Measurements from ENCODE around the gene LTBP3. TPM values are rescaled to one million over a fixed set of nuclear protein-coding genes. Genes with fewer than 3 reads are reported as not detected.

LTBP3 gene
- total RNA-seq, 8 experiments from 2014 or later = 1.5 to 69.9 (median 25.5) TPM

- WGBS, 10 experiments = 6 to 83% (median 74%) methylated on average over 1 to 11 of the region's 12 CpGs
- Histone ChIP-seq H3K4me3 (no peak overlapping the region), H3K27ac (peak overlapping the region; percentile 74 to 82), H3K4me1 (replicated peaks in 1 of 2) (peaks cover 69 to 72% of the 10 kb centered on the region in 2 donors)
- in situ Hi-C loops (cut with MboI; ENCODE audit: low pct_unique_long_range_greater_than_20kb in 2 of 9, low sequenced_read_pairs in 9 of 9, unreplicated experiment in 9 of 9) = no loop called here
- peak in 3 of 8 experiments; percentile 7 to 29 (median 18) for ATAC-seq (replicated peaks in 6 of 8)
Measured at GRCh38 chr11:65493367-65494176, 64.6 kb downstream of the LTBP3 start.

DNA sequence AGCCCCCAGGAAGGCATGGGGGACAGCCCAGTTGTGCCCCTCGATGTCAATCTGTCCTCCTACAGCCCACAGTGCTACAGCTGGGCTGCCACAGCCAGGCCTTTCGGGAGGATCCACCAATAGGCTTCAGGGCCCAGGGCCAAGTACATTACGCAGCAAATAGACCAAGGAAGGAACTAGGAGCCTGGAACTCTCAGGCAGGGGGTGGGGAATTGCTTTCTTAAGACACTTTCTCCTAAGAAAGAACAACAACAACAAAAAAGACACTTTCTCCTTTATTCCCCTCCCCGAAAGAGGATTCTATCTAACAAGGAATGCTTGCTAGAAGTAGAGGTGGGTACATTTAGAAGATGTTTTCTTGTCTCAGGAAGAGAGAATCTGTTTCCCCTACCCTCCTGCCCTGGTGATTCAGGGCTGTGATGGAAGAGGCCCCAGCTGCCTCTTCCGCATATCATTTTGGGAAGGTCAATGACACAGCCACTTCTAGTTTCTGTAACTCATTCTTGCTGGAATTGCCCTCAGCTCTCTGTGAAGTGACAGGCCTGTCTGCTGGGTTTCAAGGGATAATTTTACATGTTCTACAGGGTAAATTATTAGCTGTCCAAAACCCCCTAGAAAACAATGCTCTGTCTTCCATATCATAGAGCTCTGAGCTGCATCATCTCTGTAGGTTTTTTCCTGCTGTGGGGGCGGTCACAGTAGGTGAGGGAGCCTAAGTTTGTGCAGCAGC, 65.4 kb downstream of the LTBP3 start:
- ATAC-seq (replicated peaks in 6 of 8) = peak in 2 of 8 experiments; percentile 3 to 4
- Histone ChIP-seq H3K4me1 (replicated peaks in 1 of 2) (peaks cover 74 to 79% of the 10 kb centered on the region in 2 donors), H3K4me3 (peak overlapping the region in 1 of 5 donors; percentile 2), H3K27ac (peak overlapping the region; percentile 74 to 82)
- in situ Hi-C loops (cut with MboI; ENCODE audit: low pct_unique_long_range_greater_than_20kb in 2 of 9, low sequenced_read_pairs in 9 of 9, unreplicated experiment in 9 of 9) = no loop called here
- 0 to 83% (median 40%) methylated on average over 1 to 4 of the region's 6 CpGs; no CpG with 5 or more reads in 3 of the 10 experiments for WGBS, 10 experiments

DNA sequence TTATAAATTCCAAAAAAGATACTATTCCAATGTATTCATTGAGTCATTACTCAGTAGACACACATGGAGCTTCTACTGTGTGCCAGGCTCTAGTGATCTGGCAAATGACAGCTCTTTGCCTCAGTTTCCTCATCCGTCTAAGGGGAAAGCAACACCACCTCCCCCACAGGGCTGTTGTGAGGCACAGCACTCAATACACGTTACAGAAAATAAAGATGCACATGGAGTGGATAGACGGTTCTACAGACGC, 65.8 kb downstream of the LTBP3 start:
- no peak for ATAC-seq (replicated peaks in 6 of 8)
- H3K27ac ChIP-seq = peak overlapping the region; percentile 74 to 82

GRCh38 chr11:65491614-65492386, 66.4 kb downstream of the LTBP3 start:
- WGBS, 10 experiments = 0 to 61% (median 15%) methylated on average over 1 to 6 of the region's 17 CpGs; no CpG with 5 or more reads in 4 of the 10 experiments
- peak overlapping the region in 2 of 5 donors; percentile 2 to 6 for H3K4me3 ChIP-seq
- H3K4me1 ChIP-seq (replicated peaks in 1 of 2) = peaks cover 80 to 85% of the 10 kb centered on the region in 2 donors
- peak overlapping the region; percentile 74 to 82 for H3K27ac ChIP-seq
- ATAC-seq (replicated peaks in 6 of 8) = peak; percentile 9 to 47 (median 39)
- in situ Hi-C loops (cut with MboI; ENCODE audit: low pct_unique_long_range_greater_than_20kb in 2 of 9, low sequenced_read_pairs in 9 of 9, unreplicated experiment in 9 of 9) = no loop called here

More for the DNA sequence above, 65.8 kb downstream of the LTBP3 start:
- WGBS, 10 experiments = 0 to 92% (median 30%) methylated on average over 1 to 3 of the region's 4 CpGs; no CpG with 5 or more reads in 6 of the 10 experiments
- Histone ChIP-seq H3K4me3 (no peak overlapping the region), H3K4me1 (replicated peaks in 1 of 2) (peaks cover 74 to 80% of the 10 kb centered on the region in 2 donors)
- in situ Hi-C loops (cut with MboI; ENCODE audit: low pct_unique_long_range_greater_than_20kb in 2 of 9, low sequenced_read_pairs in 9 of 9, unreplicated experiment in 9 of 9) = no loop called here

- 20 to 93% (median 80%) methylated on average over 1 to 3 of the region's 3 CpGs; no CpG with 5 or more reads in 3 of the 10 experiments for WGBS, 10 experiments
- Histone ChIP-seq H3K27ac (peak overlapping the region; percentile 74 to 82), H3K4me3 (no peak overlapping the region), H3K4me1 (replicated peaks in 1 of 2) (peaks cover 82 to 86% of the 10 kb centered on the region in 2 donors)
- ATAC-seq (replicated peaks in 6 of 8) = no peak
- in situ Hi-C loops (cut with MboI; ENCODE audit: low pct_unique_long_range_greater_than_20kb in 2 of 9, low sequenced_read_pairs in 9 of 9, unreplicated experiment in 9 of 9) = no loop called here
Measured at GRCh38 chr11:65491163-65491465, 67.0 kb downstream of the LTBP3 start.

DNA sequence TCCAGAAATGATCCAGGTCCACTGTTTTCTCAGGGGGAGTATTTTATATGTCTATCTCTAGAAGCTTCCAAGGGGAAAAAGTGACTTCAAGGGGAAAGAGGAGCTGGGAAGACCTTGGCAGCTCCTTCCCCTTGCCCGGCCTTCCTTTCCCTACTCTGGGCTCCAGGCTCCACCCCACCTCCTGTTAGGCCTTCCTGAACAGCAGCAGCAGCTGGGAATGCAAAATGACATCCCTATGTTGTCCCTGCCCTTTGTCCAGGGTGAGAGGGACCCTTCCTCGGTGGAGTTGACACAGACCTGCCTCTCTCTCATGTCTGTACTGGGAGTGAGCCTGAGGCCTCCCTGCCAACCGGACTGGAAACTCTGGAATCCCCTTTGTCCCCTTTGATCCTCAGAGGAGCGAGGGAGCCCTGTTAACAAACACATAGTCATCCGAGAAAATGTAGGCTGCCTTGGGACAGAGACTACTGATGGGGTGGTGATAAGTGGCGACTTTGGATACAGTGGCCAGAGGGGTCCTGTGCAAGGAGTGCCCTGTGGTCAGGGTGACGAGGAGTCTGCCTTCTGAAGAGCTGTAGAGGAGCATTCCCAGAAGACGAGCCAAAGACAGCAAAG, 68.3 kb downstream of the LTBP3 start:
- Histone ChIP-seq H3K27ac (peak overlapping the region; percentile 96), H3K4me1 (replicated peaks in 1 of 2) (peaks cover 90 to 95% of the 10 kb centered on the region in 2 donors)

GRCh38 chr11:65489035-65489705, 69.0 kb downstream of the LTBP3 start:
- 0 to 60% (median 43%) methylated on average over 1 to 5 of the region's 10 CpGs; no CpG with 5 or more reads in 5 of the 10 experiments for WGBS, 10 experiments
- no peak for ATAC-seq (replicated peaks in 6 of 8)

More for the DNA sequence above, 68.3 kb downstream of the LTBP3 start:
- WGBS, 10 experiments = 0 to 100% (median 24%) methylated on average over 1 to 5 of the region's 8 CpGs; no CpG with 5 or more reads in 4 of the 10 experiments
- H3K4me3 ChIP-seq = peak overlapping the region in 1 of 5 donors; percentile 26
- in situ Hi-C loops (cut with MboI; ENCODE audit: low pct_unique_long_range_greater_than_20kb in 2 of 9, low sequenced_read_pairs in 9 of 9, unreplicated experiment in 9 of 9) = no loop called here
- ATAC-seq (replicated peaks in 6 of 8) = peak in 1 of 8 experiments; percentile 1

More at GRCh38 chr11:65489035-65489705, 69.0 kb downstream of the LTBP3 start:
- Histone ChIP-seq H3K27ac (peak overlapping the region; percentile 96), H3K4me1 (replicated peaks in 1 of 2) (peaks cover 86 to 91% of the 10 kb centered on the region in 2 donors), H3K4me3 (peak overlapping the region in 3 of 5 donors; percentile 1 to 26 (median 24))
- in situ Hi-C loops (cut with MboI; ENCODE audit: low pct_unique_long_range_greater_than_20kb in 2 of 9, low sequenced_read_pairs in 9 of 9, unreplicated experiment in 9 of 9) = no loop called here

Other genes with a start within 250 kb of the LTBP3 start
- 10 to 100 TPM in 2 of 8 experiments, 1 to 10 TPM in 6; 4.0 to 14.1 (median 5.8) TPM for gene CDC42EP2, start 243.5 kb downstream of the LTBP3 start, total RNA-seq
- 10 to 100 TPM; 32.0 to 56.1 (median 44.1) TPM for gene DPF2, start 224.5 kb downstream of the LTBP3 start, total RNA-seq
- 1 to 10 TPM in 5 of 8 experiments, under 1 TPM in 2, not detected in 1; 0.28 to 5.8 (median 4.2) TPM for gene TIGD3, start 203.6 kb downstream of the LTBP3 start, total RNA-seq
- 10 to 100 TPM in 1 of 8 experiments, 1 to 10 TPM in 4, under 1 TPM in 3; 0.11 to 10.0 (median 1.9) TPM for gene SLC25A45, start 175.7 kb downstream of the LTBP3 start, total RNA-seq
- 10 to 100 TPM in 4 of 8 experiments, 1 to 10 TPM in 4; 3.1 to 28.2 (median 11.0) TPM for gene FRMD8, start 171.7 kb downstream of the LTBP3 start, total RNA-seq
- gene NEAT1, start 135.6 kb downstream of the LTBP3 start, total RNA-seq = 1,000 to 10,000 TPM in 2 of 8 experiments, 100 to 1,000 TPM in 1, 10 to 100 TPM in 5; 10.9 to 1,983 (median 59.7) TPM
- over 10,000 TPM in 4 of 8 experiments, 1,000 to 10,000 TPM in 4; 4,364 to 49,781 (median 11,043) TPM for gene MALAT1, start 59.3 kb downstream of the LTBP3 start, total RNA-seq
- 100 to 1,000 TPM in 1 of 8 experiments, 10 to 100 TPM in 7; 39.2 to 119 (median 57.7) TPM for gene SCYL1, start 33.3 kb downstream of the LTBP3 start, total RNA-seq
- 10 to 100 TPM; 37.4 to 74.2 (median 55.0) TPM for gene ZNRD2, start 12.1 kb upstream of the LTBP3 start, total RNA-seq
- gene FAM89B, start 14.2 kb upstream of the LTBP3 start, total RNA-seq = 10 to 100 TPM; 18.6 to 63.4 (median 28.8) TPM
- gene EHBP1L1, start 17.7 kb upstream of the LTBP3 start, total RNA-seq = 10 to 100 TPM in 3 of 8 experiments, 1 to 10 TPM in 5; 1.5 to 44.6 (median 5.5) TPM
- gene KCNK7, start 37.4 kb upstream of the LTBP3 start, total RNA-seq = 1 to 10 TPM in 2 of 8 experiments, under 1 TPM in 5, not detected in 1; 0.18 to 1.9 (median 0.38) TPM
- 10 to 100 TPM in 7 of 8 experiments, 1 to 10 TPM in 1; 7.3 to 33.0 (median 15.9) TPM for gene MAP3K11, start 55.9 kb upstream of the LTBP3 start, total RNA-seq
- 10 to 100 TPM; 12.0 to 52.7 (median 19.5) TPM for gene PCNX3, start 57.4 kb upstream of the LTBP3 start, total RNA-seq
- gene SIPA1, start 79.7 kb upstream of the LTBP3 start, total RNA-seq = 10 to 100 TPM in 3 of 8 experiments, 1 to 10 TPM in 5; 4.8 to 16.1 (median 8.0) TPM
- gene RELA, start 104.6 kb upstream of the LTBP3 start, total RNA-seq = 10 to 100 TPM; 16.7 to 56.1 (median 32.2) TPM
- 10 to 100 TPM; 33.4 to 66.8 (median 48.6) TPM for gene KAT5, start 153.9 kb upstream of the LTBP3 start, total RNA-seq
- 10 to 100 TPM; 12.7 to 80.0 (median 25.4) TPM for gene RNASEH2C, start 162.4 kb upstream of the LTBP3 start, total RNA-seq
- gene AP5B1, start 222.6 kb upstream of the LTBP3 start, total RNA-seq = 10 to 100 TPM in 1 of 8 experiments, 1 to 10 TPM in 7; 2.7 to 12.9 (median 4.8) TPM
- under 1 TPM in 5 of 8 experiments, not detected in 3; 0.05 to 0.85 (median 0.21) TPM for gene OVOL1, start 228.7 kb upstream of the LTBP3 start, total RNA-seq